ENCODE measurements around the gene ELAVL1.
A peak's percentile ranks its signal among the peaks of the same experiment; 100 is the strongest.
"Not testable (repeated sequence)": the region's sequence is repeated elsewhere in the genome, so short reads cannot be mapped to it uniquely, and the experiment has no call there.

Gene ELAVL1

DNA sequence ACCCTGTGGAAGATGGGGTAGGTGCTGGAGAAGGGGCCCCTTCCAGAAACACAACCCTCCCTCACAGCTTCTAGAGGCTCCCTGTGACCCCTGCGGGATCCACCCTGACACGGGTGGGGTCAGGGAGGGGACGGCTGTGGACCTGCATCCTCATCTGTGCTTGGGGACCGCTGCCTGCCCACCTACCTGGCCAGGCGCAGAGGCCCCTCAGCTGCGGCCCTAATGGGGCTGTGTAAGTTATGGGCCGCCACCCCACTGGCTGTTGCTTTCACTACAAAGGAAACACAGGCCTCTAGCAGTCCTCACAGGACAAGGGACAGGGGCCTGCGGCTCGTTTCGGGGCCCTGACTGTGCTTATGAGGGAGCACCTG is 72.5 kb downstream of the ELAVL1 start:
- no peak for DNase-seq

DNA sequence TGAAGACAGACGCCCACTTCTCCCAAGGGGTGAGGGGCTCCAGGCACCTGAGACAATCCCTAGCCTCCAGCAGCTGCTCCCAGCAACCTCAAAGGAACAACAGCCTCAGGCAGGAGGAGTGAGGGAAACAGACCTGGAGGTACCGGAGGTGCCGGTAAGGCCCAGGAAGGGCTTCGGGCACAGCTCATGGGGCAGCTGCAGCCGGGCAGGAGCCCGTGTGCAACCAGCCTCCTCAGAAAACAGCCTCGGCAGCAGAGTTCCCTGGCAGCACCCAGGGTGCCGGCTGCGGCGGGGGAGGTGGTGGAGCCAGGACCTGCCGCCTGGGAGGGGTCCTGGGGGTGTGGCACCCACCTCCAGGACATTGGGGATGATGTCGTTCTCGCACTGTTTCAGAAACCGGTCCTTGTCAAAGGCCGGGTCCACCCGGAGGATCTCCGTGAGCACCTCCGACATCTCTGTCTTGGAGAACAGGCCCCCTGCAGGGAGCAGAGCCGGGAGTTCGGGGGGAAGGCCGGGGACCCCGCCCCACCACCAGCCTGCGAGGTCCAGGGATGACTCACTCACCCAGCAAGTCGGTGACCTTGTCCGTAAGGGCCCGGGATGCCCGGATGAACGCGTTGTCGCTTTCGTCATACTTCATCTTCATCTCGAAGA is 73.0 kb downstream of the ELAVL1 start:
- no peak for DNase-seq

DNA sequence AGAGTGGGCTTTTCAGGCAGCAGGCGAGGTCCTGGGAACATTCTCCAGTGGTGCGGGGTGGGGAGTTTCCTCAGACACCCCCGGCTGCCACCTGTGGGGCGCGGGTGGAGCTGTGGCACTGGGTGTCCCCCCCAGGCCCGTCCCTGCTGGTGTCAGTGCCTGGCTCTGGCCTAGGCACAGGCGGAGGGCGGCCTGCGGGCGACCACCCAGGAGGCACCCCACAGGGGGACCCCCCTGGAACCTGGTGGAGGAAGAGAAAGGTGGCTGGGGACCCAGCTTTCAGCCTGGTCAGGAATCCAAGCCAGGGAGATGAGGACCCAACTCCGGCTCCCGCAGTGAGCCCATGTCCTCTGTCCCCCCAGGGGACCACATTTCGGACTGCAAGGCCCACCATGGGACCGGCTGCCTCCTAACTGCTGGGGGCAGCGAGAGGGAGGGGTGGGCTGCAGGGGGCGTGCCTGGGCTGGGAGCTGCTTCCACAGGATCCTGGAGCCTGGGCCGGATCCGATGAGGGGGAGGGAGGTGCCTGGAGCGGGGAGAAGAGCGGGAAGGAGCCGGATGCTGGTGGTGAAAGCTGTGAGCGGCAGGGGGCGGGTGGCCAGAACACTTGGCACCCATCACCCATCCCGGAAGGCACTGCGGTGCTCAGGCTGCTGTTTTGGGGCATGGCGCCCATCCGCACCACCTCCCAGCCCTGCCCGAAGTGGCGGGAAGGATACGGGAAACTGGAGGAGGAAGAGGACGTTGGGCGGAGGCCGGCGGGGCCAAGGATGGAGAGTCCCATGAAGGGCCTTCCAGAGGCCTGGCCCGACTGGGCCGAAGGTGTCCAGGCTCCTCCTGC is 74.0 kb downstream of the ELAVL1 start:
- DNase-seq, result no peak

DNA sequence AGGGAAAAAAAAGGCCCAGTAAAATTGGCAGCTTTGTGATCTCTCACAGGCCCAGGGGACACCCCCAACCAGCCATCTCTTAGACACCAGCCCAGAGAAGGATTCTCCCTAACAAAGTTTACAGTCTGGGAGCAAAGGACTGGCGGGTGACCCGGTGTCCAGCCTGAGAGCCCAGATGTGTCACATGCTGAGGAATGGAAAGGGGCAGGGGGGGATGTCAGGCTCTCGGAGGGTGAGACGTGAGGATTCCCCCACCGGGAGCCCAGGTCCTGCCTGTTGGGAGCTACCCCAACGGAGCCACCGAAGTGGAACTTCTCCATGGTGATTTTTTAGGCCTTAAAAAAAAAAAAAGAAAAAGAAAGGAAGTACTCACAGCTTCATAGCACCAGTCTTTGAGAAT is 74.7 kb downstream of the ELAVL1 start:
- no peak for DNase-seq

DNA sequence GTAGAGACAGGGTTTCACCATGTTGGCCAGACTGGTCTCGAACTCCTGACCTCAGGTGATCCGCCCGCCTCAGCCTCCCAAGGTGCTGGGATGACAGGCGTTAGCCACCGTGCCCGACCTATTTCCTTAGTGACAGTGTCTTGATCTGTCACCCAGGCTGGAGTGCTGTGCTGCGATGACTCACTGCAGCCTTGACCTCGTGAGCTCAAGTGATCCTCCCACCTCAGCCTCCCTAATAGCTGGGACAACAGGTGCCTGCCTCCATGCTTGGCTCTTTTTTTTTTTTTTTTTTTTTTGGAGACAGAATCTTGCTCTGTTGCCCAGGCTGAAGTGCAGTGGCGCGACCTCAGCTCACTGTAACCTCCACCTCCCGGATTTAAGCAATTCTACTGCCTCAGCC is 75.4 kb downstream of the ELAVL1 start:
- DNase-seq, result not testable (repeated sequence)

DNA sequence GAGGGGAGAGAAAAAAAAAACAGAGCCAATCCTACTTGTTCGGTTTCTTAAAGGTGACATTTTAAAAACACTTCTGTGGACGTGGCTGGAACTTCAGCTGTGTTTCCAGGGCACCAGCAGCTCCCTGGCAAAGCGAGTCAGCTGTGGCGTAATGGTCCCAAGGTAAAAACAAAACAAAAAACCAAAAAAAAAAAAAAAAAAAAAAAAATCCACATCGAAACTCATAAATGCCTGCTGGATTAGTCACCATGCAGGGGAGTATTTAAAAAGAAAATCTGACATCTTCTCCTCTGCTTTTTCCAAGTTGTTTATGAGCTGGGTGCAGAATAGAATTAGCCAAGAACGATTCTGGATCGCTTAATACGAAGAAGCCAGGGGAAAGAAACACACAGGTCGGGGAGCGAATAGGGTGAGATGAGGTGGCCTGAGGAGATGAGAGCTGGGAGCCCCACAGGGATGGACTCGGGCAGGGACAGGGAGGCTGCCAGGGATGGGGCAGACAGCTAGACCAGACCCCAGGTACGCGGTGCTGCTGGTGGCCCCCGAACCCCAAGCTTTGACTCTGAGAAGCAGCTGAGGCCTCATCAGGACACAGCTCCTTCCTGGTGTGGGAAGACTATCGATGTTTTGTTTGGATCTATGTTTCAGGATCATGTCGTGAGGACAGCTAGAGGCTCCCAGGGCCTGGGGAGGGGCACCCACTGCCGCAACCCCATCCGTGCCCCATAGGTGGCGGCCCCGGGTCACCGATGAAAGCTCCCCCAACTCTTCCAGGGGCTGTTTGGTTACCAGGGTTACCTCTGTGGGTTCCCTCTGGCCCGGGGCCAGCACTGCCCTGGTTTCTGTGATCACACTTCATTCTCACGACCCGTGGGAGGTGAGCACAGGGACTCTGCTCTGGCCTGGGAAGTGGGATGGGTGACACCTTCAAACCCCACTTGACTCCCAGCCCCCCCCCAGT is 76.4 kb downstream of the ELAVL1 start:
- DNase-seq, result peak; percentile 27

DNA sequence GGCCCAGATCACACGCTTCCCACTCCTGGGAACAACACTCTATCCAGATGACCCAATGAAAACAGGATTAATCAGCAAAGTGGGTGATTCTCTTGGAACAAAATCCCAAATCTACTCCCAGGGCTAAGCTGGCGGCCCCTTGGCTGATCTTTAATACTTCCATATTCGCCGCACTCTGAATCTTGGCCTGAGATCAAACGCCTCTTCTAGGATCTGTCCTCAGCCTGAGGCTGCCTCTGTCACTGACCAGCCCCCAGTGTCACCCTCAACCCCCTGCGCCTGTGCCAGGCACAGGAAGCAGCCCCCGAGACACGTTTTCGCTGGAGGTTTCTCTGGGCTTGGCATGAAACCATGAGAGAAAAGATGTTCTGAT is 77.1 kb downstream of the ELAVL1 start:
- DNase-seq, result no peak

DNA sequence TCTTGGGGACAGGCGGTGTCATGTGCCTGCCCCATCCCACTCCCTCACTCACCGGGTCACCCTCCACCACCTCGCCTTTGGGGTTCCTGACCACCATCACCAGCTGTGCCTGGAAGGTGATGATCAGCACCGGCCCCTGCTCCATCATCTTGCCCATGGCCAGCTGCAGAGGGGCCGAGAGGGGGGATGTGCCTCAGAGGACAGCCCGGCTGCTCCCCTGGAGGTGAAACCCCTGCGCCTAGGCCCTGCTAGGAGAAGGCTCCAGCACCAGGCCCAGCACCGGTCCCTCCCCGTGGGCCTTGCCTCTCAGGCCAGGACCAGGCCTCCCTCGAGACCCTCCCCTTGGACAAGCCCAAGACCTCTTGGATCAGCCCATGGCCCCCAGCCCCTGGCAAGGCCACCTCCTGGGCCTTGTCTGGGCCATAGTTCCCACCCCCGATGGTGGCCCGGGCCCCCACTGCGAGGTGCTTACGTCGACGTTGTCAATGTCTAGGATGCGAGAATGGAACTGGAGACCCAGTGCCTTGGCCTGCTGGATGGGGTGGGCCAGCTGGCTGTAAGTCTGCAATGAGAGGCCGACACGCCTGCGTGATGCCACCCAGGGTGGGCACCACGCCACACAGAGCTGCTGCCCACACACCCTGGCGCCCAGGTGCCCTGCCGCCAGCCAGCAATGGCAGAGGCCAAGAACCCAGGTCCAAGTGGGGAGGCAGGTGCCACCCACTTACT is 77.7 kb downstream of the ELAVL1 start:
- no peak for DNase-seq

DNA sequence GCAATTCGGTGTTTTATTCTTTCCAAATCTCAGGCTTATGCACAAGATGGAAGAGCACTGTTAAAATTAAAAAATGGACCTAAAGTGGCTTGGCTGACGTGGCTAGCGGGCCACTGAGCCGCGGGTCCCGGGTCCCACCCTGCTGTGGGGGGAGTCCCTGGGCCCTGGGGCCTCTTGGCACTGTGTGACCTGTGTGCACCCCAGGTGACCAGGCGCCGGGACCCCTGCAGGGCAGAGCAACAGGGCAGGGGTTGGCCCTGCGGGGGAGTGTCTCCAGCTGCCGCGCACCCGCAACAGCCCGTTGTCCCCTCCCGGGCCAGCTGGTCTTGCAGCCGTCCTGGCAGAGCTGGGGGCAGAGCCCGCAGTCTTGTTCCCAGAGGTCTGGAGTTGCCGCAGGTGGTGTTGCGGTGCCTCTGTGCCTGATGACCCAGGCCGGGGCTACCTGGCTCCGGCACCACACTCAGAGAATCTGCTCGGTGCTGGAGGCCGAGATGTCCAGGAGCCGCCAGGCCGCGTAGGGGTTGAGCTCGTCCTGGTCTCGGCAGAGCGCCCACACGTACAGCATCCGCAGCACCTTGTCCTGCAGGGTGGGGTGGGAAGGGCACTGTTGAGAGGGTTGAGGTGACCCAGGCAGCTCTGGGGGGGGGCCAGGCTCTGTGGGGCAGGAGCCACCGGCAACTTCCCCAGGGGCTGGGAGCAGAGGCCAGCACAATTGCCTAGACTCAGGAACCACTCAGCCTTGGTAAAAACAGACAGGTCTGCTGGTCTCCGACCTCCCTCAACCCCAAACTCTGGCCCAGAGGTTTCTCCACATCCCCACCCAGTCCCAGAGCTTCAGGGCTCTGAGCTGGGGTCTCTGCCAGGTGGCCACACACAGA is 78.5 kb downstream of the ELAVL1 start:
- no peak for DNase-seq

DNA sequence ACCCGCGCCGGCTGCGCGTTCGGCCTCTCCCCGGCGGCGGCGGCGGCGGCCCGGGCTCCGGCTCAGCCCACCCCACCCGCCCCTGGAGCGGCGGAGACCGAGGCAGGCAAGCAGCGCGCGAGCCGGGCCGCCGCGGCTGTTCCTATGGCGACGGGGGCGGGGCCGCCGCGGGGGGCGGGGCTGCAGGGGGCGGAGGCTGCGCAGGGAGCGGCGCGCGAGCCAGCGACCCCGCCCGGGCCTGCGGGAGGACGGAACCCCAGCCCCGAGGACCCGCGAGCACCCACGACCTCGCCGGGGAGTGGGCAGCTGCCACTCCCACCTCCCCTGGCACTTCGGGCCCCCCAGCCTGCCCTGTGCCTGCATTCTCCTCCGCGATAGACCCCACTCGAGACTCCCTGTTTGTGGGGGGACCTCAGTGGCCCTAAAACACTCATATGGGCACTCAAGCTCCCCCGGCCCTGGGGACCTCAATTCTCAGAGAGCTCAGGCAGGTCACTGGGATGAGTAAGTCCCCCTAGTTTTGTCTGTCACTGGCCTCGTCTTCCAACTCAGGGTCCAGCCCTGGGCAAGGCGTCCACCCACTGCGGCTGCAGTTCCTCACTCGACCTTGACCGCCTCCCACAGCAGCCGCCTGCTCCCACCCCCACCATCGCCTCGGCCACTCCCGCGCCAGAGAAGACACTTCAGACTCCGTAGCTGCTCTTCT is 79.3 kb downstream of the ELAVL1 start, which contains the start of gene CTXN1:
CTXN1 (minus strand) TSS at position 115 of the 706 bp plus-strand sequence. CDS start 597 bp downstream, outside the sequence.
- peak; percentile 62 for DNase-seq

DNA sequence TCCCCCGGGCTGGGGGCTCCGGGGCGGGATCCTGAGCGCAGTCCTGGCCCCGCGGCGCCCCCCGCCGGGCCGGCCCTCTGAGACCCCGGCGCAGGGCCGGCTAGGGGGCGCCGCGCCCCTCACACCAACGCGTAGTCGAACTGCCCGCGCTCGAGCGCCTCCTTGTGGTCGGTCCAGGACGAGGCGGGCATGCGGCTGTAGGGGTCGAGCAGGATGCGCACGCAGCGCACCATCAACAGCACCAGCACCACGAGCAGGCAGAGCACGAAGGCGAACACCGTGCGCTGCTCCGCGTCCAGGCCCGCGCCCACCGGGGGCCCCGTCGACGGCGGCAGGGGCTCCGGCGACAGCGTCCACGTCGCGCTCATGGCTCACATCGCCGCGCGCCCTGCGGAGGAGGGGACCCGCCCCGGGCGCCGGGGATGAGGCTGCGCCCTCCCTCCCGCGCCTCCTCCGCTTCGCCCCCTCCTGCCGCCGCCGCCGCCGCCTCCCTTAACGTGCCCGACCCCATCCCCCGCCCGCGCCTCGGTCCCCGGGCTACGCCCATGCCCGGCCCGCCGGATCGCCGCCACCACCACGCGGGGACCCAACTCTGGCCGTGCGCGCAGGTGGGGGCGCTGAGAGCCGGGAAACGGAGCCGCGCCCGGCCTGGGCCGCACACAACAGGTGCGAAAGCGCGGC is 80.1 kb downstream of the ELAVL1 start:
- DNase-seq, result peak; percentile 76

DNA sequence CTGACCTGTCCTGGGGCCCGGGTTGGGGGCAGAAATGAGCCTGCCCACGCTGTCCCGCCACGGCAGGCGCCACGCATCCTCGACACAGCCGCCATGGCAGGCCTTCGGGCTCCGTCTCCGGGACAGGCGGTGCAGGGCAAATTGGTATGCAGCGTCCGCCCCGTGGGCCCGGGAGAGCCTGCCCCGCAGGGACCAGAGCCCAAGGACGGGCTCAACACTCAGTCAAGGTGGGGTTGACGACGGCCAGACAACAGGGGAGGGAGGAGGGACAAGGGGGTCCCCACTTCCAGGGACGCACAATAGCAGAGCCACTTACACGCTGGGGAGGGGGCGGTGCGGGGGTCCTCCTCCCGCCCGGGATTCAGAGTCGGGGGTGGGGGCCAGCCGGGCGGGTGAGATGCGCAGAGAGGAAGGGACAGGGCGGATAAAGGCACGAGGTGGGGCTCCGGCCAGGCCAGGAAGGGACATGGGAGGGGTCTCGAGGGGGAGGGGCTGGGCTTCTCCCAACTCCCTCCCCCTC is 80.7 kb downstream of the ELAVL1 start:
- no peak for DNase-seq

DNA sequence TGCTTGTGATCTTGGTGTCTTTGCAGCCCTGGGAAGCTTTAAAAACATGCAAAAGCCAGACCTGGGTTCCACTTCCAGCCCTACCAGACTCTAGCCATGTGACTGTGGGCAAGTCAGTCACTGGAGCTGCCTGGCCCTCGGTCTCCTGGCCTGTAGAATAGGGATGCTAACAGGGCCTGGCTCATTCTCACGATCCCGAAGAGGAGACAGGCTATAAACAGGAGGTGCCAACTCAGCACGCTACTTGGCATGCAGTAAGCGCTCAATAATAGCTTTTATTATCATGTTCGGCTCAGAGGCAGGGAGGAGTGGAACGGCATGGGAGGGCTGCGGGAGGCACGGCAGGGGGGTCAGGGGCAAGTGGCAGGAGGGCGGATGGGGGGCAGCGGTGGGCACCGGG is 81.2 kb downstream of the ELAVL1 start:
- DNase-seq, result no peak

DNA sequence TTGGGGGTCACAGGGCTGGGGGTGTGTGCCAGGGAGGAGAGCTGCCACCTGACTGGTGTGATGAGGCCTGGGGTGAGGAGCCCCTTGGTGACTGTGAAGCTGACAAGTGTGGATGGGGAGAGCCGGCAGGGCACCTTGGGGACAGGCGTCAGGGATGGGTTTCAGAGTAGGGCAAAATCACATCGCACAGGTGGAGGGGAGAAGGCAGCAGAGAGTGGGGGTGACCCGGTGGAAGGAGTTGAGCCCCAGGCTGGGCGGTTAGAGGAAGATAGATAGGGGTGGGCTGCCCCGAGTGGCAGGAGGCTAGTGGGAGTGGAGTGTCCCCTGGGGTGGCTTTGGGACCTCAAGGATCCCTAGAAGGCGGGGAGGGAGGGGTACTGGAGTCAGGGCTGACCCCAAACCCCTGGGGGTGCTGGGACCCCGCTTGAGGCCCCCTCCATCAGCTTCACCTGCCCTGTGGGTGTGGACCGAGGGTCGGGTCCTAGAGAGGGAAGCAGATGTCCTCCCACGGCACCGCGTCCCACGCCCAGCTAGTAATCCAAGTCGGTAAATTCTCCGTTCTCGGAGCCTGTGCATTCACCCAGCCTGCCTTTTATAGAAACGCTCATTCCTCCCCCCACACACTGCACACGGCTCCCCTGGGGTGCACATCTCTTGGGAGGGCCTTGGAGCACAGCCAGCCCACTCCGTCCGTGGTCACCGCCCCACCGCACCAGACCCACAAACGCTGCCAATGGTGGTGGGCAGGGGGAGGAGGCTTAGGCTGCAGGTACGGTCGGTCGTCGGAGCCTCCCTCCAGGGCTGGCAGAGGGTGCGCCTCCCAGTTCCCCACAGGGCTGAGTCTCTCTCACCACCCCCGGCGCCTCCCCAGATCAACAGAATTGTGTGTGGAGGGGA is 81.9 kb downstream of the ELAVL1 start:
- no peak for DNase-seq

DNA sequence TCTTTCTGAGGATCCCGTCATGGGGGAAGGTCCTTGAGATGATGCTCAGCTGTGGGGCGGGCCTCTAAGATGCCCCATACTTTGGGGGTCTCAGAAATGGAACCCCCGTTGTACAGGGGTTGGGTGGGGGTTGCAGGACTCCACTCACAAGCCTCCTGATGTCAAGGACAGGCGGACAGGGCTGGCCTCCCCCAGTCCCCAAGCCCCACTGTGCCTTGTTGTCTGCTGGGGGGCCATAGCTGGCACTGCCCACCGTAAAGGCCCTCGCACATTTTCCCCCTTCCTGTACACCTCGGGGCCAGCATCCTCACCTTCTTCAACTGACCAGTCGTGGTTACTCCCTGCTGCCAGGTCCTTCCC is 82.6 kb downstream of the ELAVL1 start:
- DNase-seq, result no peak

DNA sequence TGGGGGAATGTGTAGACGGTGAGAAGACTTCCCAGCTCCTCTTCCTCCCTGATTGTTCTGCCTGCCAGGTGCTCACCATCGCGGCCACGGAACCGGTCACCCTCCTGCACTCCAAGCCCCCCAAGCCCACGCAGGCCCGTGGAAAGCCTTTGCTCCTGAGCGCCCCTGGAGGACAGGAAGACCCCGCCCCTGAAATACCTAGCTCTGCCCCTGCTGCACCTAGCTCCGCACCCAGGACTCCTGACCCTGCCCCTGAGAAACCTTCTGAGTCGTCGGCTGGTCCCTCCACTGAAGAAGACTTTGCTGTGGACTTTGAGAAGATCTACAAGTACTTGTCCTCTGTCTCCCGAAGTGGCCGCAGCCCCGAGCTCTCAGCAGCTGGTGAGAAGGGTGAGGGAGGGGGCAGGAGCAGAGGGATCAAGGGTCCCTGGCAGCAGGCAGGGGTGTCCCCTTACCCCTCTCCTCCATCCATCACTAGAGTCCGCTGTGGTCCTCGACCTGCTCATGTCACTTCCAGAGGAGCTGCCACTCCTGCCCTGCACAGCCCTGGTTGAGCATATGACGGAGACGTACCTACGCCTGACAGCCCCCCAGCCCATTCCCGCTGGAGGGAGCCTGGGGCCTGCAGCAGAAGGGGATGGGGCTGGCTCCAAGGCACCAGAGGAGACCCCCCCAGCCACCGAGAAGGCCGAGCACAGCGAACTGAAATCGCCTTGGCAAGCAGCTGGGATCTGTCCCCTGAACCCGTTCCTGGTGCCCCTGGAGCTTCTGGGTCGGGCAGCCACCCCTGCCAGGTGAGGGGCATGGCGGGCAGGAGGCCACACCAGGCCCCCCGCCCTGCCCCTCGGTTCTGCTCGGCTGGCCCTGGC is 83.2 kb downstream of the ELAVL1 start:
- no peak for DNase-seq

DNA sequence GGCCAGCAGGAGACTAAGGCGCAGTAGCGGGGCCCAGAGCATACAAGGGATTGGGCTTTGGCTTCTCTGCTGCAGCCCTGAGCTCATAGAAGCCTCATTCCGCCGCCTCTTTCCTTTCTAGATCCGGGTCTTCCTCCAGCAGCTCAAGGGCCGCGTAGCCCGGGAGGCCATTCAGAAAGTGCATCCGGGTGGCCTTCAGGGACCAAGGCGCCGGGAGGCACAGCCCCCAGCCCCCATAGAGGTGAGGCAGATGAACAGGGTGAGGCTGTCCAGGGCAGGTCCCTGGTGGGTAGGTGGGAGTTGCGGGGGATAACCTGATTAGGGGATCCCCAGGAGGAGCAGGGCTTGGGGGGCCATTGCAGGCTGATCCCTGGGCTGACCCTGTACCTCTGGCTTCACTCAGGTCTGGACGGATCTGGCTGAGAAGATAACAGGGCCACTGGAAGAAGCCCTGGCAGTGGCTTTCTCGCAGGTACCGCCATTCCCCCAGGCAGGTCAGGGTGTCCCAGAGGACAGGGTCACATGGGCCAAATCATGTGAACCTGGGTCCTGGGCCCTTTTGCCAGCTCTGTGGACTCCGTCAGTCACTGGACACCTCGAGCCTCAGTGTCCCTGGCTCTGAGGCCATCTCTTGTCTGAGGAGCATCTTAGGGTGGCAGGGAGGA is 84.0 kb downstream of the ELAVL1 start:
- no peak for DNase-seq

Data from suppressor macrophage treated with lipopolysaccharide for 4 hours (primary cell).